Endothelial cell of umbilical vein (primary cell): ENCODE data around the gene COL8A1.

Experiments
- EZH2 ChIP-seq: IDR thresholded peaks from 2 replicates; pipeline ENCODE4 v1.6.1; 2012; ENCODE audit warnings: borderline replicate concordance, low read depth, mild to moderate bottlenecking, moderate library complexity, low read length, inconsistent platforms; ENCODE audit not compliant: severe bottlenecking
- FOS ChIP-seq: IDR thresholded peaks from 2 replicates; pipeline ENCODE4 v1.6.1; 2011; ENCODE audit warnings: mild to moderate bottlenecking, low read length, moderate library complexity, borderline replicate concordance; ENCODE audit not compliant: insufficient read depth
- GATA2 ChIP-seq: IDR thresholded peaks from 2 replicates; pipeline ENCODE4 v1.7.0; 2011; ENCODE audit warnings: low read depth, mild to moderate bottlenecking, moderate library complexity, mixed read lengths, low read length; ENCODE audit not compliant: insufficient read length, insufficient read depth
- JUN ChIP-seq: IDR thresholded peaks from 2 replicates; pipeline ENCODE4 v1.6.1; 2011; ENCODE audit warnings: borderline replicate concordance, low read depth; ENCODE audit not compliant: insufficient read length, insufficient read depth
- MYC ChIP-seq: IDR thresholded peaks from one replicate; pipeline ENCODE4 v1.6.1; 2011; ENCODE audit warnings: mild to moderate bottlenecking, low read depth, low read length
- POLR2A ChIP-seq: IDR thresholded peaks from 2 replicates; pipeline ENCODE4 v1.6.1; 2012; ENCODE audit warnings: low read depth, mild to moderate bottlenecking, control low read depth, low read length
- POLR2AphosphoS5 ChIP-seq: IDR thresholded peaks from 2 replicates; pipeline ENCODE4 v1.6.1; 2012; ENCODE audit warnings: low read depth, mild to moderate bottlenecking, control low read depth, low read length, moderate library complexity; ENCODE audit not compliant: insufficient read depth
- TF ChIP-seq, protein P1 (sequence below), 2 donors: IDR thresholded peaks; 1 replicate in 1 of 2; 2 replicates in 1 of 2; pipeline ENCODE4 v1.5.1; 2011; ENCODE audit warnings: low read length in 2 of 2, mild to moderate bottlenecking in 2 of 2, moderate library complexity in 2 of 2, control low read depth in 1 of 2, inconsistent platforms in 1 of 2, low read depth in 1 of 2; ENCODE audit not compliant: insufficient read depth in 1 of 2; ENCODE audit errors: extremely low read depth in 1 of 2
- TF ChIP-seq, protein P2 (sequence below): IDR thresholded peaks from 2 replicates; pipeline ENCODE4 v1.6.1; 2011; ENCODE audit not compliant: insufficient read depth, insufficient read length

DNA sequence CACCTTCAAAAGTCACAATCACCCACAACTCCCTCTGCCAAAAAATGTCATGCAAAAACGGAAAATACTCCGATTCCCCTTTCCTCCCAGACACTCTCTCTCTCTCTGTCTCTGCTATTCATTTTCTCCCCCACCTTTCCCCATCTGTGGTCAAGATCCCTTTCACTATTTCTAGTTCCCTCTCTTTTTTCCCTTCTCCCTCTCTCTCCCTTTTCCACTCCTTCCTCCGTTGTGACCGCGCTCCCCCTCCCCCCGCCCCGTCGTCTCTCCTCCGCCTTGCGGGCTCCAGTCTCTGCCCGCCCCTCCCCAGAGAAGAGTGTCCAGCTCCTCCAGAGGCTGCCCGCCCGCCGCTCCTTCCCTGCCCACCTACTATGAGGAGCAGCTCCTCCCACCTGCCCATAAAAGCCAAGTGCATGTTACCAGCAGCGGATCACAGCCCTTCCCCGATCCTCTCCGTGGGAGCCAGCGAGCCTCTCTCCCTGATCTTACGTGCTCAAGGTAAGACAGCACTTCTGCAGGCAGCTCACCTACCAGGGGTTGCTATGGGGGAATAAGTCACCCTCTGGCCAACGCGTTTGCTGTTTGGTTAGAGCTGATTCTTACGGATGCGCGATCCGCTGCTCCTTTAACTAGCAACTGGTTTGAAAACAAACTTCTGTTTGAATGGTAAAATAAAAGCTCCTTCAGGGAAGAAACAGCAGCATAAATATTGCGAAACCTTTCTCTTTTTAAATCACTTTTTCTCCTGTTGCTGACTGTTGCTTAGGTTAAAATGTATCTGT lies at the start of gene COL8A1:
- TF ChIP-seq, protein P1, sequence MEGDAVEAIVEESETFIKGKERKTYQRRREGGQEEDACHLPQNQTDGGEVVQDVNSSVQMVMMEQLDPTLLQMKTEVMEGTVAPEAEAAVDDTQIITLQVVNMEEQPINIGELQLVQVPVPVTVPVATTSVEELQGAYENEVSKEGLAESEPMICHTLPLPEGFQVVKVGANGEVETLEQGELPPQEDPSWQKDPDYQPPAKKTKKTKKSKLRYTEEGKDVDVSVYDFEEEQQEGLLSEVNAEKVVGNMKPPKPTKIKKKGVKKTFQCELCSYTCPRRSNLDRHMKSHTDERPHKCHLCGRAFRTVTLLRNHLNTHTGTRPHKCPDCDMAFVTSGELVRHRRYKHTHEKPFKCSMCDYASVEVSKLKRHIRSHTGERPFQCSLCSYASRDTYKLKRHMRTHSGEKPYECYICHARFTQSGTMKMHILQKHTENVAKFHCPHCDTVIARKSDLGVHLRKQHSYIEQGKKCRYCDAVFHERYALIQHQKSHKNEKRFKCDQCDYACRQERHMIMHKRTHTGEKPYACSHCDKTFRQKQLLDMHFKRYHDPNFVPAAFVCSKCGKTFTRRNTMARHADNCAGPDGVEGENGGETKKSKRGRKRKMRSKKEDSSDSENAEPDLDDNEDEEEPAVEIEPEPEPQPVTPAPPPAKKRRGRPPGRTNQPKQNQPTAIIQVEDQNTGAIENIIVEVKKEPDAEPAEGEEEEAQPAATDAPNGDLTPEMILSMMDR (IDR thresholded peaks at IDR 0.05; ENCODE audit: extremely low read depth in 1 of 2, insufficient read depth in 1 of 2, low read depth in 1 of 2, low read length in 2 of 2), result no peak
- TF ChIP-seq EZH2 (no peak), POLR2AphosphoS5 (peak; percentile 92), JUN (no peak), POLR2A (peak; percentile 94), MYC (no peak), GATA2 (no peak), FOS (no peak)
- TF ChIP-seq, protein P2, sequence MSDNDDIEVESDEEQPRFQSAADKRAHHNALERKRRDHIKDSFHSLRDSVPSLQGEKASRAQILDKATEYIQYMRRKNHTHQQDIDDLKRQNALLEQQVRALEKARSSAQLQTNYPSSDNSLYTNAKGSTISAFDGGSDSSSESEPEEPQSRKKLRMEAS, result no peak
